ENCODE data around the gene RHOB.

The RHOB gene

DNA sequence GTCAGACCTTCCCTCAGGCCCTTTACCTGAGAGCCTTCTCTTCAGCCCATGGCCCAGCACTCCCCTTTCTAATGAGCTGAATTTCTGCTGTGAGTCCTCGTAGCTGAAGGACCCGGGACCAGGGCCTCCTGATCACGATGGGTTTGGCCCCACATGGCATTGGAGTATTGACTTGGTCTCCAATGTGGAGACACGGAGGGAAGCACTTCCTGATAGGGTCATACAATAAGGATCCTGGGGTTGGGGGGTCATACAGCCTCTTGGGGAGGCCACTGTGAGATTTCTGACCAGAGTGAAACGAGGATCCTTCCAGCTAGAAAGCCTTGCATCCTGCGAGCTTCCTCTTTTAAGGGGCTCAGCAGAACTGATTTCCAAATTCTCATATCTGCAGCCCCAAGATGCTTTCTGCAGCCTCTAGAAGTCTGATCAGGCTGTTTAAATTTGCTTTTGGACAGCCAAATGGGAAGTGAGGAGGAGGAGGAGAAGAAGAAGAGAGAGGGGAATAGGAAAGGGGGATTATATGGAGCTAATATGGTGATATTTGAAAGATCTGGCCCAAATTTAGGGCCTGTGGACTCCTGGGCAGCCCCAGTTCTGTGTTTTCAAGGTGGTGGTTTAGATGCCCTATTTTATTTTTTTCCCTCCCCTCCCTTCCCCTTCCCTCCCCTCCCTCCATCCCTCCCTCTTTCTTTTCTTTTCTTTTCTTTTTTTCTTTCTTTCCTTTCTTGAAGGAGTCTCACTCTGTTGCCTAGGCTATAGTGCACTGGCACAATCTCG lies 38.9 kb downstream of the RHOB start:
- H2AK5ac ChIP-seq (ENCODE audit: low read depth, low read length) = no peak overlapping the region
- H4K91ac ChIP-seq (ENCODE audit: low read depth, low read length, poor library complexity) = no peak overlapping the region
- H3K27ac ChIP-seq (replicated peaks; ENCODE audit: low read length) = no peak overlapping the region
- H4K8ac ChIP-seq (ENCODE audit: low read depth, low read length) = no peak overlapping the region
- no peaks in the 10 kb centered on the region for H3K79me1 ChIP-seq (ENCODE audit: low read depth, low read length)
- H3K4me3 ChIP-seq (ENCODE audit: low read length in 2 of 2) = no peak overlapping the region
- no peak for DNase-seq (ENCODE audit: low spot score)
- no peak overlapping the region for H2BK5ac ChIP-seq (ENCODE audit: low read length)
- H3K4me2 ChIP-seq (ENCODE audit: insufficient read depth, low read length, poor library complexity, severe bottlenecking) = no peak overlapping the region
- H3K4ac ChIP-seq (ENCODE audit: low read length) = no peak overlapping the region
- H3K36me3 ChIP-seq (replicated peaks in 1 of 2; ENCODE audit: control insufficient read depth in 2 of 2, insufficient read depth in 2 of 2, low read length in 2 of 2) = no peaks in the 10 kb centered on the region
- WGBS, 2 donors (ENCODE audit: extremely low coverage in 2 of 2, insufficient read length in 2 of 2, insufficient replicate concordance in 1 of 2) = no CpG with 5 or more reads among the region's 7 CpGs
- H3K23ac ChIP-seq (ENCODE audit: low read depth, low read length, poor library complexity) = no peak overlapping the region
- H3K4me1 ChIP-seq (ENCODE audit: control insufficient read depth in 2 of 2, insufficient read depth in 1 of 2, low read depth in 1 of 2, low read length in 2 of 2) = peaks cover 26 to 29% of the 10 kb centered on the region in 2 donors
- H2BK12ac ChIP-seq (ENCODE audit: low read length) = no peak overlapping the region
- no peak overlapping the region for H3K9ac ChIP-seq (ENCODE audit: low read depth, low read length, poor library complexity)
- no peak overlapping the region for H2BK15ac ChIP-seq (ENCODE audit: low read length)
- no peak overlapping the region for H3K14ac ChIP-seq (ENCODE audit: low read length)
- no peak overlapping the region for H2AFZ ChIP-seq (ENCODE audit: low read length)
- H3K27me3 ChIP-seq (ENCODE audit: control insufficient read depth in 3 of 3, insufficient read depth in 3 of 3, low read depth in 1 of 3, low read length in 3 of 3) = peaks cover 0 to 13% (median 0%) of the 10 kb centered on the region in 3 experiments
- H3K18ac ChIP-seq (ENCODE audit: low read length) = no peak overlapping the region
- no peaks in the 10 kb centered on the region for H3K9me3 ChIP-seq (replicated peaks in 1 of 2; ENCODE audit: control insufficient read depth in 2 of 2, insufficient read depth in 1 of 2, low read depth in 1 of 2, low read length in 2 of 2)
- H2BK120ac ChIP-seq (ENCODE audit: low read depth, low read length) = no peak overlapping the region

DNA sequence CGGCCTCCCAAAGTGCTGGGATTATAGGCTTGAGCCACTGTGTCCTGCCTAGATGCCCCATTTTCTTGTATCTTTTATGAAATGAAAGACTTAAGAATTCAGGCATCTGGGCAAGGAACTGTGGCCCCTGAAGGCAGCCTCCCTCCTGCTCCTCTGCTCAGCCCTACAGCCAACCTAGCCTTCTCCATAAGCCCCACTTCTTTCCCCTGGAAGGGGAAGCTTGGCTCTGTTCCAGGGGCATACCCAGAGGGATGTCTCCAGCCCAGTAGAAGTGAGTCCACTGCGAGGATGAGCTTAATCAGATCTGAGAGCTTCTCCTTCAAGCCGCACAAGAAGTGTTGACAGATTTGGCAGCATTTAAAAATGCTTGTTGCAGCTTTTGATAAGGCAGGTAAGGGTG lies 39.7 kb downstream of the RHOB start:
- Histone ChIP-seq H4K8ac (ENCODE audit: low read depth, low read length) (no peak overlapping the region), H3K4me3 (ENCODE audit: low read length in 2 of 2) (no peak overlapping the region), H3K27me3 (ENCODE audit: control insufficient read depth in 3 of 3, insufficient read depth in 3 of 3, low read depth in 1 of 3, low read length in 3 of 3) (peaks cover 0 to 13% (median 0%) of the 10 kb centered on the region in 3 experiments), H2BK5ac (ENCODE audit: low read length) (no peak overlapping the region), H2BK120ac (ENCODE audit: low read depth, low read length) (no peak overlapping the region), H2AK5ac (ENCODE audit: low read depth, low read length) (no peak overlapping the region), H2BK12ac (ENCODE audit: low read length) (no peak overlapping the region), H3K18ac (ENCODE audit: low read length) (no peak overlapping the region), H3K79me1 (ENCODE audit: low read depth, low read length) (no peaks in the 10 kb centered on the region), H3K23ac (ENCODE audit: low read depth, low read length, poor library complexity) (no peak overlapping the region), H3K9me3 (replicated peaks in 1 of 2; ENCODE audit: control insufficient read depth in 2 of 2, insufficient read depth in 1 of 2, low read depth in 1 of 2, low read length in 2 of 2) (no peaks in the 10 kb centered on the region), H3K14ac (ENCODE audit: low read length) (no peak overlapping the region), H2AFZ (ENCODE audit: low read length) (no peak overlapping the region), H3K27ac (replicated peaks; ENCODE audit: low read length) (no peak overlapping the region), H2BK15ac (ENCODE audit: low read length) (no peak overlapping the region), H3K9ac (ENCODE audit: low read depth, low read length, poor library complexity) (no peak overlapping the region), H3K4me2 (ENCODE audit: insufficient read depth, low read length, poor library complexity, severe bottlenecking) (no peak overlapping the region), H3K36me3 (replicated peaks in 1 of 2; ENCODE audit: control insufficient read depth in 2 of 2, insufficient read depth in 2 of 2, low read length in 2 of 2) (no peaks in the 10 kb centered on the region), H4K91ac (ENCODE audit: low read depth, low read length, poor library complexity) (no peak overlapping the region), H3K4ac (ENCODE audit: low read length) (no peak overlapping the region), H3K4me1 (ENCODE audit: control insufficient read depth in 2 of 2, insufficient read depth in 1 of 2, low read depth in 1 of 2, low read length in 2 of 2) (peaks cover 28 to 30% of the 10 kb centered on the region in 2 donors)
- DNase-seq (ENCODE audit: low spot score) = no peak
- no CpG with 5 or more reads among the region's 3 CpGs for WGBS, 2 donors (ENCODE audit: extremely low coverage in 2 of 2, insufficient read length in 2 of 2, insufficient replicate concordance in 1 of 2)

DNA sequence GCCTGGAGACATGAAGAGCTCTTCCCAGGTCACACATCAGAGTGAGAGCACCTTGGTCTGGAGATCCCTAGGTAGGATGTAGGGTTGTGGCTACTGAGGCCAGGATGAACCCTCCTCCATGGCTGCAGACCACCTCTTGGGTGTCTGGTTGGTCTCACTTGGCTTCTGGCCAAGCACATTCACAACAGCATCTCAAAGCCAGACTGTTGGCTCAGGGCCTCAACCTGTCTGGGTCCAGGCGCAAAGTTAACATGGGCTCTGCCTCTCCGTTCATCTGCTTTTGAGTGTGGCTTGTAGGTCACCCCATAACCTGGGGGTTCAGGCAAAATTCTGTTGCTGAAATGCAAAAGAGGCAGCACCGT lies 40.1 kb downstream of the RHOB start:
- Histone ChIP-seq H3K14ac (ENCODE audit: low read length) (no peak overlapping the region), H3K9ac (ENCODE audit: low read depth, low read length, poor library complexity) (no peak overlapping the region), H2BK12ac (ENCODE audit: low read length) (no peak overlapping the region), H2BK5ac (ENCODE audit: low read length) (no peak overlapping the region), H3K4ac (ENCODE audit: low read length) (no peak overlapping the region), H2AK5ac (ENCODE audit: low read depth, low read length) (no peak overlapping the region), H4K91ac (ENCODE audit: low read depth, low read length, poor library complexity) (no peak overlapping the region), H3K4me2 (ENCODE audit: insufficient read depth, low read length, poor library complexity, severe bottlenecking) (no peak overlapping the region), H3K23ac (ENCODE audit: low read depth, low read length, poor library complexity) (no peak overlapping the region), H2BK120ac (ENCODE audit: low read depth, low read length) (no peak overlapping the region), H2BK15ac (ENCODE audit: low read length) (no peak overlapping the region), H3K79me1 (ENCODE audit: low read depth, low read length) (no peaks in the 10 kb centered on the region), H4K8ac (ENCODE audit: low read depth, low read length) (peak overlapping the region; percentile 19), H3K27ac (replicated peaks; ENCODE audit: low read length) (peak overlapping the region; percentile 18), H3K18ac (ENCODE audit: low read length) (peak overlapping the region; percentile 44), H3K9me3 (replicated peaks in 1 of 2; ENCODE audit: control insufficient read depth in 2 of 2, insufficient read depth in 1 of 2, low read depth in 1 of 2, low read length in 2 of 2) (no peaks in the 10 kb centered on the region), H2AFZ (ENCODE audit: low read length) (no peak overlapping the region), H3K4me3 (ENCODE audit: low read length in 2 of 2) (no peak overlapping the region), H3K36me3 (replicated peaks in 1 of 2; ENCODE audit: control insufficient read depth in 2 of 2, insufficient read depth in 2 of 2, low read length in 2 of 2) (no peaks in the 10 kb centered on the region), H3K4me1 (ENCODE audit: control insufficient read depth in 2 of 2, insufficient read depth in 1 of 2, low read depth in 1 of 2, low read length in 2 of 2) (peaks cover 28 to 30% of the 10 kb centered on the region in 2 donors), H3K27me3 (ENCODE audit: control insufficient read depth in 3 of 3, insufficient read depth in 3 of 3, low read depth in 1 of 3, low read length in 3 of 3) (peaks cover 0 to 13% (median 0%) of the 10 kb centered on the region in 3 experiments)
- WGBS, 2 donors (ENCODE audit: extremely low coverage in 2 of 2, insufficient read length in 2 of 2, insufficient replicate concordance in 1 of 2) = no CpG with 5 or more reads among the region's 3 CpGs
- no peak for DNase-seq (ENCODE audit: low spot score)

DNA sequence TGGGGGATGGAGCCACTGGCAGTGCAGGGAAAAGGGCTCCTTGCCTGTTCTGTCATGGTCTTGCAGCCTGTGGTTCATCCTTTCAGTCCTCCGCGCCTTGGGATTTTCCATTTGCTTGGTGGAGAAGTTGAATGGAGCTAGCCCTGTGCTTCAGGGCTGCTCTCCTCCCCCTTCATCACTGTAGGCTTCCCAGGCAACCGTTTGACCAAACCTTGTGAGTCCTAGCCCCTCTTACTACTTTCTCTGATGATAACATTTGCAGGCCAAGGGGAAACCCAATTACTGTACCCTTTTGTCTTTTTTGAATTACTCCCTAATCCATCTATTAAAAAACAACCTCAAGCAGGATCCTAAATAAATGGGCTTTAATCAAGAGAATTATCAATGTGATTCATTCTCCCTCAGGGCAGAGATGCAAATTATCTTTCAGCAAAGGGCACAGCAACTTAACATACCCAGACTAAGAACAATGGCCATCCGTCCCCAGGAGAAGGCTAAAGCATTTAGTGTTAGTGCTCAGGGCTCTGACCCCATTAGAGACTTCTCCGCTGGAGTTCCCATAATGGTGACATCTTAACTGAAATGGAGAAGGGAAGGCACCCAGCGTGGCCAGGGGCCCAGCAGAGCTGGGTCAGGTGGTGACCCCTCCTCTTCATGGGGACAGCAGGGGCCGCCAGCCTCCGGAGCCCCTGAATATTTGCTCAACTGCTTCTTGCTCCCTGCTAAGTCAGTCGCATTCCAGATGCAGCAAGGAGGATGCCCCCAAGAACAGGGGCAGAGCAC lies 40.7 kb downstream of the RHOB start:
- no peaks in the 10 kb centered on the region for H3K36me3 ChIP-seq (replicated peaks in 1 of 2; ENCODE audit: control insufficient read depth in 2 of 2, insufficient read depth in 2 of 2, low read length in 2 of 2)
- H4K8ac ChIP-seq (ENCODE audit: low read depth, low read length) = no peak overlapping the region
- DNase-seq (ENCODE audit: low spot score) = peak; percentile 17
- peak overlapping the region; percentile 48 for H3K27ac ChIP-seq (replicated peaks; ENCODE audit: low read length)
- peak overlapping the region; percentile 84 for H2BK15ac ChIP-seq (ENCODE audit: low read length)
- no peak overlapping the region for H3K4me2 ChIP-seq (ENCODE audit: insufficient read depth, low read length, poor library complexity, severe bottlenecking)
- H3K9me3 ChIP-seq (replicated peaks in 1 of 2; ENCODE audit: control insufficient read depth in 2 of 2, insufficient read depth in 1 of 2, low read depth in 1 of 2, low read length in 2 of 2) = no peaks in the 10 kb centered on the region
- H3K4me1 ChIP-seq (ENCODE audit: control insufficient read depth in 2 of 2, insufficient read depth in 1 of 2, low read depth in 1 of 2, low read length in 2 of 2) = peaks cover 30 to 31% of the 10 kb centered on the region in 2 donors
- H3K18ac ChIP-seq (ENCODE audit: low read length) = peak overlapping the region; percentile 92
- H3K4me3 ChIP-seq (ENCODE audit: low read length in 2 of 2) = peak overlapping the region in 1 of 2 donors; percentile 0
- no peaks in the 10 kb centered on the region for H3K79me1 ChIP-seq (ENCODE audit: low read depth, low read length)
- H2BK12ac ChIP-seq (ENCODE audit: low read length) = no peak overlapping the region
- H2BK5ac ChIP-seq (ENCODE audit: low read length) = no peak overlapping the region
- no CpG with 5 or more reads among the region's 9 CpGs for WGBS, 2 donors (ENCODE audit: extremely low coverage in 2 of 2, insufficient read length in 2 of 2, insufficient replicate concordance in 1 of 2)
- H3K27me3 ChIP-seq (ENCODE audit: control insufficient read depth in 3 of 3, insufficient read depth in 3 of 3, low read depth in 1 of 3, low read length in 3 of 3) = peaks cover 0 to 13% (median 0%) of the 10 kb centered on the region in 3 experiments
- no peak overlapping the region for H3K14ac ChIP-seq (ENCODE audit: low read length)
- peak overlapping the region; percentile 82 for H2BK120ac ChIP-seq (ENCODE audit: low read depth, low read length)
- H3K9ac ChIP-seq (ENCODE audit: low read depth, low read length, poor library complexity) = peak overlapping the region; percentile 38
- H2AK5ac ChIP-seq (ENCODE audit: low read depth, low read length) = no peak overlapping the region
- no peak overlapping the region for H4K91ac ChIP-seq (ENCODE audit: low read depth, low read length, poor library complexity)
- H3K23ac ChIP-seq (ENCODE audit: low read depth, low read length, poor library complexity) = no peak overlapping the region
- no peak overlapping the region for H3K4ac ChIP-seq (ENCODE audit: low read length)
- H2AFZ ChIP-seq (ENCODE audit: low read length) = peak overlapping the region; percentile 47

Data from neuronal stem cell (in vitro differentiated cells).